Activated CD8-positive, alpha-beta memory T cell treated with anti-CD3 and anti-CD28 coated beads, Interleukin-2, amount 50 U/mL, for 1 hour (primary cell): ENCODE results near the gene GALNT10.

ENCODE experiments used
- DNase-seq: peaks from one replicate; pipeline ENCODE4 v3.0.0-alpha.2; 2020; ENCODE audit errors: extremely low read depth

The GALNT10 gene

GRCh38 chr5:154321546-154321945, 131.0 kb downstream of the GALNT10 start:
- no peak for DNase-seq

- DNase-seq = no peak
Observed at GRCh38 chr5:154324033-154324432, 133.5 kb downstream of the GALNT10 start.

GRCh38 chr5:154325566-154325965, 135.0 kb downstream of the GALNT10 start:
- DNase-seq = no peak

GRCh38 chr5:154329062-154329461, 138.5 kb downstream of the GALNT10 start:
- DNase-seq = no peak

- DNase-seq = no peak
Observed at GRCh38 chr5:154329519-154330040, 139.0 kb downstream of the GALNT10 start.

GRCh38 chr5:154330097-154330667, 139.6 kb downstream of the GALNT10 start:
- DNase-seq = no peak

GRCh38 chr5:154331232-154331631, 140.7 kb downstream of the GALNT10 start:
- DNase-seq = no peak

- DNase-seq = no peak
Observed at GRCh38 chr5:154331924-154332323, 141.4 kb downstream of the GALNT10 start.

GRCh38 chr5:154332451-154332850, 141.9 kb downstream of the GALNT10 start:
- no peak for DNase-seq

GRCh38 chr5:154333016-154333415, 142.5 kb downstream of the GALNT10 start:
- DNase-seq = no peak

GRCh38 chr5:154334406-154335064, 144.0 kb downstream of the GALNT10 start:
- no peak for DNase-seq

GRCh38 chr5:154335065-154335448, 144.5 kb downstream of the GALNT10 start:
- DNase-seq = no peak

GRCh38 chr5:154341620-154342019, 151.1 kb downstream of the GALNT10 start:
- DNase-seq = no peak

- no peak for DNase-seq
Observed at GRCh38 chr5:154342211-154342610, 151.7 kb downstream of the GALNT10 start.

GRCh38 chr5:154342963-154343362, 152.4 kb downstream of the GALNT10 start:
- no peak for DNase-seq

- no peak for DNase-seq
Observed at GRCh38 chr5:154344461-154344860, 153.9 kb downstream of the GALNT10 start.

GRCh38 chr5:154345255-154345952, 154.9 kb downstream of the GALNT10 start:
- no peak for DNase-seq

GRCh38 chr5:154346427-154346826, 155.9 kb downstream of the GALNT10 start:
- DNase-seq = no peak

GRCh38 chr5:154349626-154350264, 159.2 kb downstream of the GALNT10 start:
- no peak for DNase-seq

- DNase-seq = no peak
Observed at GRCh38 chr5:154351141-154351540, 160.6 kb downstream of the GALNT10 start.

GRCh38 chr5:154351566-154351965, 161.0 kb downstream of the GALNT10 start:
- no peak for DNase-seq

- no peak for DNase-seq
Observed at GRCh38 chr5:154352960-154353548, 162.5 kb downstream of the GALNT10 start.
